Stimulated activated CD8-positive, alpha-beta memory T cell treated with anti-CD3 and anti-CD28 coated beads, Interleukin-15, amount 100 ng/mL, for 4 hours (primary cell): Measurements from ENCODE around the gene BTBD6.

Experiments
- DNase-seq, 2 donors: peaks; one replicate each; pipeline ENCODE4 v3.0.0-alpha.2; 2020; ENCODE audit warnings: low read depth in 2 of 2

The BTBD6 gene

DNA sequence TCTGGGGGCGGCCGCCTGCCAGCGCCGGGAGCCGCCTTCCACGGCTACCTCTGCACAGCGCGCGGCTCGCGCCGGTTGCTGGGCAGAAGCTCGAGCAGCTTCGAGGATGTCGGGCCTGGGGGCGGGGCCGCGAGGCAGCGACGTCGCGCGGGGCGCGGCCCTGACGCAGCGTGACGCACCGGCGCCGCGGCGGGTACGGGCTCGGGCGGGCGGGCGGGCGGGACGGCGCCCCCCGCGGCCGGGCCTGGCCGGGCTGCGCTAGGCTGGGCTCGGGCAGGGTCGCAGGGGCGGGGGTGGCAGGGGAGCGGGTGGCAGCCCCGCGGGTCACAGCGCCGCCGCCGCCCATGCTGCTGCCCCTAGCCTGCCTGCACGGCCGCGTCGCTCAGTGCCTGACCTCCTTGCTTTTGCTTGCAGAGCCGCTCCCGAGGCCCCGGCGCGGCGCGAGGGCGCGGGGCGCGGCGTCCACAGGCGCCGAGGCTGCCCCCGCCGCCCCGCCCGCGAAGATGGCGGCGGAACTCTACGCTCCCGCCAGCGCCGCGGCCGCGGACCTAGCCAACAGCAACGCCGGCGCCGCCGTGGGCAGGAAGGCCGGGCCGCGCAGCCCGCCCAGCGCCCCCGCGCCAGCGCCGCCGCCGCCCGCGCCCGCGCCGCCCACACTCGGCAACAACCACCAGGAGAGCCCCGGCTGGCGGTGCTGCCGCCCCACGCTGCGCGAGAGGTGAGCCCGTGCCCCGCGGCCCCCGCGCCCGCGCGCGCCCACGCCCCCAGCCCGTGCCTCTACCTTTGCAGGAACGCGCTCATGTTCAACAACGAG lies at the start of gene BTBD6:
Gene BTBD6 (plus strand): TSS at position 166 of the 814 bp plus-strand sequence. CDS start 179 bp downstream, at position 345.
- DNase-seq: peak; percentile 68 to 78

DNA sequence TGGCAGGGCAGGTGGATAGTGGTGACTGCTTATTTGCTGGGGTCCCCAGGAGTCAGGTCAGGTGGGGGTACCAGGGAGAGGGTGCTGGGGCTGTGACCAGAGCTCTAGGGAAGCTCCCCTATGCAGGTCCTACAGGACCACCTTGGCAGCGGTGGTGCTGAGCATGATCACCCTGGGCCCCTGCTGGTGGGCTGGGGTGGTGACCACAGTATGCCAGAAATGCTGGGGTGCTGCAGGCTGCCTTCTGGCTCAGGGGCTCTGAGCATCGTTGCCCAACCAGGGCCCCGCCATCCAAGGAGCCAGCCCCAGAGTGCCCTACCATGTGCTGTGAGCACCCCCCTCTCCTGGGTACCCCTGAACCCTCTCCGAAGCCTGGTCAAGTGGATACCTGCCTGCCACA lies 49.7 kb upstream of the BTBD6 start:
- no peak for DNase-seq

- DNase-seq: no peak
Measured at GRCh38 chr14:105199093-105199492, 49.2 kb upstream of the BTBD6 start.

DNA sequence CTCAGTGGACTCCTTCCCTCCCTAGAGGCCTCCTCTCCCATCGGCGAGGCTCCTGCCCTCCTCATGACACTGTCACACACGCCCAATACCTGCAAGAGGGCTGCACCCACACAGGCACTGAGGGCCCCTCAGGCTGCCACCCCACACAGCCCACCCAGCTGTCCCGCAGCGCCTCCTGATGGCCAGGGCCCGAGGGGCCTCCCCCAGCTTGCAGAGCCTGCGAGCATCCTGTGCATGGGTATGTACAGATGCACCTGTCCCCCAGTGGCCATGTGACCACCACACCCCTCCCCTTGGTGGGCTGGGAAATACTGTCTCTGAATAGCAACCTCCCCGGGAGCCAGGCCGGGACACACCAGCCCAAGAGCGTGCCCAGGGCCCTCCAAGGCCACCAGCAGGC lies 48.3 kb upstream of the BTBD6 start:
- DNase-seq: no peak

DNA sequence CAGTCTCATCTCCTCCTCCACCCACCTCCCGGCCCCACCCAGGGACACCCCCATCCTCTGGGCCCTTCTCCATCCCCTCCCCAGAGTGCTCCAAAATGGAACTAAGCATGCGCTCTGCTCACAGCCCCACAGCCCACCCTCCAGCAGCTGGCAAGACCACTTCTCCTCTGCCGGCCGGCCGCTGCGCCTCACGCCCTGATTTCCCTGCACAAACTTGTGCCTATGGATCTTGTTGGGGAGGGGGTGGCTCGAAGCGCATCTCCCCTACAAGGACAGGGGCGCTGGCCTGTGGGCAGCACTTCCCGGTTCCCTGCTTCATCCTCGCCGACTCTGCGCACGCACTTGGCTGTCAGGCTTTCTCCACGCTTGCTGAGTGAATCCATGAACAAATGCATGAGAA lies 47.7 kb upstream of the BTBD6 start:
- DNase-seq: no peak

- DNase-seq: no peak
Measured at GRCh38 chr14:105201156-105201924, 47.0 kb upstream of the BTBD6 start.

DNA sequence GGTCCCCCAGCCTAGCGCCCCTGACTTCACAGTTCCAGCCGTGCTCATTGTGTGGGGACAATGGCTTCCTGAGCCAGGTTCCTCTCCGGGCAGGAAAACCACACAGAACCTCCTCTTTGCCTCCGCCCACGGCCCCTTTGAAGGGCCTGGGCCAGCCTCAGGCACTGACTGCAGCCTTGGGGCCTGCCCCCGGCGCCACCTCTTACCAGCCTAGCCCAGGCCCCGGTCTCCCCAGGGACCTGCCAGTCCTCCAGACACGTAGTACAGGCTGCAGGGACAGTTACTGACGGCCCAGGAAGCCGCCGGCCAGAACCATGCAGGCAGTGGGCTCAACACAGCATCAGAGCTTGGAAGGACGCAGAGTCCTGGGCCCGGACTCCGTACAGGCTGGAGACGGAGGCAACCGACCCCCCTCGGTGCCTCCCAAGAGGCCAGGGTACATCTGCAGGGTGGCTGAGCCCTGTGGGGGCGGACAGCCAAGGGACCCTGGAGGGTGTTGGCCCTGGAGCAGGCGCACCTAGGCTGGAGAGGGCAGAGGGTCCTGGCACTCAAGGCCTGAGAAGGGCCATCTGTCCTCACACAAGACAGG lies 46.3 kb upstream of the BTBD6 start:
- DNase-seq: no peak

DNA sequence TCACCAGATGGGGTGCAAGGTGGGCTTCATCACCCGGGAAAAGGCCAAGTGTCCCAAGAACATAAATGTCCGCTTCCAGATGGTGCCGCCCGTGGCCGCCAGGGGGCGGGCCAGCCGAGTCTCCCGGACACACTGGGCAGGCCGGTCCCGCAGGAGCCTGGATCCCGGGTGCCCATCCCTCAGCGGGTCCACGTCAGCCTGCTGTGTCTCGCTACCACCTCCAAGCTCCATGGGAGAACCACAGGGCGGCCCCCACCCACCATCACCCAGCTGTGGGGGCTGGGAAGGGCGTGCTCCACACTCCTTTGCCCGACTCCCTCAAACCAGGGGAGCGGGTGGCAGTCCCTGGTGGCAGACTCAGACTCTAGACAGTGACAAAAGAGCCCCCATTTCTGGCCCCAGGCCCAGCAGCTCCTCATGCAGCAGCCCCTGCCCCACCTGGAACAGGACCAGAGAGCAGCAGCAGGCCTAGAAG lies 45.2 kb upstream of the BTBD6 start:
- no peak for DNase-seq

DNA sequence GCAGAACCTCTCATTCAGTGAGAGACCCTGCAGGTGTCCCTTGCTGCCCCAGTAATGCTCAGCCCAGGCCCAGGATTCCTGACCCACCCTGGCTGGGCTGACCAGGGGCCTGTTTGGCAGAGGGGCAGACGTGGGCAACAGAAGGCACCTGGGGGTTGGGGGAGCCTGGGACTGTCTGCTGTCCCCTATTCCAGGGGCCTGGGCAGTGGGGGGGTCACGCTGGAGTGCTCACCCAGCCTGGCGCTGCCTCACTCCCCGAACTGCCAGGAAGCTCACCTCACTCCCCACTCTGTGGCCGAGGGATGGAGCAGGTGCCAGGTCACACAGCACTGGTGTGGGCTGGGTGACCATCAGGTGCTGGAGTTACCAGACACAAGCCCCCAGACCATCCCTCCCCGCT lies 44.6 kb upstream of the BTBD6 start:
- DNase-seq: no peak

DNA sequence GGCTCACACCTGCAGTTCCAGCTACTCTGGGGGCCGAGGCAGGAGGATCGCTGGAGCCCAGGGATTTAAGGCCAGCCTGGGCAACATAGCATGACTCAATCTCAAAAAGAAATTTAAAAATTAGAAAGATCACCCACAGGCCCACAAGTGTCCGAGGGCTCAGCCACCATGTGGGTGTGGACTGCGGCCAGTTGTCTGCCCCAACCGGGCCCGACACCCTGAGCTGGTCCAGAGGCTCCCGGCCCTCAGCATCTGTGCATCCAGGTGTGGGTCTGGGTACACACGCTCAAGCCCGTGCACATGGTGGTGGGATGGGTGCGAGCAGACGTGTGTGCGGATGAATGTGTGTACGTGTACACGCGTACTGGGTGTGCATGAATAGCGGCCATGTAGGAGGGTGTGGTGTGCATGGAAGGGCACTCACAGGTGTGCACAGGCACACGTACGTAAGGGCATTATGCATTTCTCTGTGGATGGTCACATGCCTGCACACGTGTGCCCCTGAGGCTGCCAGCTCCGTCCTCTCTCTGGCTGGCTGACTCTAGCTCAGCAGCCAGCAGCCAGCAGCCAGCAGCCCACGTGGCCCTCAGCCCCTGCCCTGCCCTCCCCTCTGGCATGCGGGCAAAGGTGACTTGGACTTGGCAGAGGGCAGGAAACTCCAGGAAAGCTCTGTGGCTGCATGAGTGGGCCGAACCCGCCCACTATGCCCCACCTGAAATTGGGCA lies 44.0 kb upstream of the BTBD6 start:
- DNase-seq: no peak

GRCh38 chr14:105204931-105205672 lies 43.2 kb upstream of the BTBD6 start:
- no peak for DNase-seq

DNA sequence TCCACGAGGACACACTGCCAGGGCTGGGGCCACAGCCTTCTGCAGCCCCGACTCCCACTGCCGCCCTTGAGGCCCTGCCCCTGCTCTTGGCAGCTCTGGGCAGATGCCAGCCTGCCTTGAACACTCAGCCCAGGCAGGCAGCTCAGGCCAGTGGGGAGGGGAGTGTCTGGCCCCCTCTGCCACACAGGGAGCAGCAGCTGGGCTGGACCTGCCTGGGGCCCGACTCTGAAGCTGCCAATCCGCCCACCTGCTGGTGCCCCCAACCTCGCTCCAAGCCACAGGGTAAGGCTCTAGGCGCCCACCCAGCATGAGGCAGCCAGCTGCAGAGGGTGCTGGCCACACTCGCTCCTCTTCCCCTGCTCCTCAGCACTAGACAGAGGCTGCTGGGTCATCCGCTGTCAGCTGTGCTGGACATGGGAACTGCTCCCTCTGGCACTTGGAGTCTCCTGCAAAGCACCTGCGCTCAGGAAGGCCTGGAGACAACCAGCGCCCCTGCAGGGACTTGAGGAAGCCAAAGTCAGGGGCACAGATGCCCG lies 42.6 kb upstream of the BTBD6 start:
- DNase-seq: no peak

DNA sequence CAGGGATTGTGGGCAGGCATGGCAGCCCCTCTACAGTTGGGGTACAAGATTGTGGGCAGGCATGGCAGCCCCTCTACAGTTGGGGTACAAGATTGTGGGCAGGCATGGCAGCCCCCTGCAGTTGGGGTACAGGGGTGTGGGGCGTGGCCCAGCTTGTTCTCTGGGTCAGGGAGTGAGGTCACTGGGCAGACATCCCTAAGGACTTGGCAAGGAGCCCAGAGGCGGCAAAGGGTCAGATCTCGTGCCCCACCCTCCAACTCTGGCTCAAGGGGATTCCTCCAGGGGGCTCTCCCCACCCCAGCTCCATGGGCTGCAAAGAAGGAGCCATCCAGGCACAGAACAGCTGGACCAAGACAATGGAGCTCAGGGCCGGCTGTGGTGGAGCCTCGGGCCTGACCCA lies 41.5 kb upstream of the BTBD6 start:
- DNase-seq: no peak

GRCh38 chr14:105207460-105207901 lies 40.9 kb upstream of the BTBD6 start:
- DNase-seq: no peak

DNA sequence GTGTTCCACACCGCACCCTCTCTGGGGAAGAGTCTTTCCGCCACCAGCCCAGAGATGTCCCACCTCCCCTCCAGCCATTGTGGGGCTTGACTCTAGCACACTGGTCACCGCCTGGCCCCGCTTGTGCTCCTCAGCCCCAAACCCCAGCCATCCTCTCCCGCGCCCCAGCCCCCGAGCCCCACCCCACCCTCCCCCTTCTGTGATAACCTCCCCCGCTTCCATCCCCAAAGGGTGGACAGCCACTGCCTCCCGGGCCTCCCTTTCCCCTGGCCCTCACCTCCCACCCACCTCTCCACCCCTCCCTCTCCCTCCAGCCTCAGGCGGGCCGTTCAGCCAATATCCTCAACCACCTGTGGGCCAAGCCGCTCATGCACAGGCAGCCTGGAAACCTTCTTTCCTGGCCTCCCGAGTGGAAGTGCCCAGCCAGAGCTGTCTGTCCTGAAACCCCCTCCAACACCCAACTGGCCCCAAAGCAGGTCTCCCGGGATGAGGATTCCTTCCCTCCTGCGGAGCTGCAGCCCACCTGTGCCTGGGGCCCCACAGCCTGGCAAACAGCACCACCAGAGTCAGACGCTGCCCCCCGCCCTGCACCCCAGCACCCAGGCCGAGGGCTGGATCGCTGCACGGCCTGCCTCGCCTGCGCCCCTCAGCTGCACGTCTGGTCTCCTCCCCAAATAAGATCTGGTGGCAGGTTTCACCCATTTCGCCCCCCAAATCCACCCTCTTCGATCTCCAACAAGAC lies 40.2 kb upstream of the BTBD6 start:
- DNase-seq: no peak

- DNase-seq: no peak
Measured at GRCh38 chr14:105208738-105209075, 39.6 kb upstream of the BTBD6 start.

DNA sequence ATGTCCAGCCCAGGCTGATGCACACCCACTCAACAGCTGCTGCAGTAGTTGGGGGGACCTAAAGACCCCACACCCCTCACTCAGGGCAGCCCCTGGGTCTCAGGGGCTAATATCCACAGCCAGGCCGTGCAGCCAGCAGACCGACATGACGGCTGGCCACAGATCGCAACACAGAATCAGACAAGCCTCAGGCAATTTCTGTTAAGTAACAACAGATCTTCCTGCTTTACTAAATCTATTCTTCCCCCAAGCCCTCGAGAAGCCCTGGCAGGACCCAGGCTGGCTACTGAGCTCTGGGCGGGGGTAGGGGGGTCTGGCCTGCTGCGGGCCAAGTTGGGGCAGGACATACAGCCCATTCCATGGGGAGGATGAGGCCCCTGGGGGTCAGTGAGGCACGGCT lies 39.2 kb upstream of the BTBD6 start:
- no peak for DNase-seq

- DNase-seq: no peak
Measured at GRCh38 chr14:105209646-105210045, 38.7 kb upstream of the BTBD6 start.

DNA sequence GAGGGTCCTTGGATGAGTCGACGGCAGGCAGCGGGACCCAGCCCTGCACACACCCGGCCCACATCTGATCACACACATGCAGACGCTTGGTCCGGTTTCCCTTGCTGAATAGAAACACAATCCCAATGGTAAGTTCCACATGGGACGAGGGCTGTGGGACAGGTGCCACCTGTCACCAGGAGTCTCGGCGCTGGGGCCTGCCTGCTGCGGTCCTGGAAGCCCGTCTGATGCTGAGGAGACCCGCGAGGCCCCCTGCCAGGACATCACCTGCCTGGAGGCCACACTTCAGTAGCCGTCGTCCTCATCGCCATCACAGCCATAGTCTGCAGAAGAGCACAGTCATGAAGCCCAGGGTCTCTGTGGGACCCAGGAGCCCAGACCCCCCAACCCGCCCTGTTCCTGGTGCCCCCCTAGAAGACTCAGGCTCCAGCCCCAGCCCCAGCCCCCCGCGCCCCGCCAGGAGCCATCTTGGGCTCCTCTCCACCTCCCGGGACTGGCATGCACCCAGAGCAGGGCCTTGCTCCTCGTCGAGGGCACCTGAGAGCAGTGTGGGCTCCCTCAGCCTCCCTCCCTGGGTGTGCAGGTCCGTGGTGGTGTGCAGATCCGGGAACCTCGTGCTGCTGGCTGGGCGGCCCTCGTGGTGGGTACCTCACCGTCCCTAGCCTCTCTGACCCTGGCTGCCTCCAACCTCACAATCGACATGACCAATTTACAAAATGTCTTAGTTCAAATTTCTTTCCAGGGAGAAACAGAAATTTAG lies 37.9 kb upstream of the BTBD6 start:
- no peak for DNase-seq
